HG03378 (cell line): Measurements from ENCODE around the gene COL4A1.

ENCODE experiments used
- ATAC-seq: cut with Tn5 transposase; IDR thresholded peaks from one replicate; pipeline ENCODE4 v1.9.1; 2021; ENCODE audit warnings: mild to moderate bottlenecking, moderate library complexity; ENCODE audit not compliant: unreplicated experiment

Gene COL4A1

GRCh38 chr13:110297766-110298504 is 9.0 kb downstream of the COL4A1 start:
- no peak for ATAC-seq

GRCh38 chr13:110297011-110297410 is 9.9 kb downstream of the COL4A1 start:
- no peak for ATAC-seq

GRCh38 chr13:110294622-110295021 is 12.3 kb downstream of the COL4A1 start:
- ATAC-seq, result no peak

- ATAC-seq, result no peak
These were observed 12.8 kb downstream of the COL4A1 start for GRCh38 chr13:110294146-110294545.

- no peak for ATAC-seq
These were observed 13.3 kb downstream of the COL4A1 start for GRCh38 chr13:110293649-110294048.

GRCh38 chr13:110293037-110293436 is 13.9 kb downstream of the COL4A1 start:
- no peak for ATAC-seq

- no peak for ATAC-seq
These were observed 15.7 kb downstream of the COL4A1 start for GRCh38 chr13:110291286-110291685.

GRCh38 chr13:110290826-110291225 is 16.1 kb downstream of the COL4A1 start:
- ATAC-seq, result no peak

- no peak for ATAC-seq
These were observed 16.8 kb downstream of the COL4A1 start for GRCh38 chr13:110290153-110290552.

GRCh38 chr13:110289661-110290060 is 17.3 kb downstream of the COL4A1 start:
- no peak for ATAC-seq

- no peak for ATAC-seq
These were observed 17.8 kb downstream of the COL4A1 start for GRCh38 chr13:110289174-110289573.

GRCh38 chr13:110286833-110287819 is 19.8 kb downstream of the COL4A1 start:
- ATAC-seq, result no peak

- ATAC-seq, result no peak
These were observed 20.7 kb downstream of the COL4A1 start for GRCh38 chr13:110285991-110286832.

GRCh38 chr13:110284779-110285484 is 22.0 kb downstream of the COL4A1 start:
- no peak for ATAC-seq

GRCh38 chr13:110283736-110284517 is 23.0 kb downstream of the COL4A1 start:
- ATAC-seq, result no peak

- no peak for ATAC-seq
These were observed 24.6 kb downstream of the COL4A1 start for GRCh38 chr13:110282316-110282841.

GRCh38 chr13:110281736-110282135 is 25.2 kb downstream of the COL4A1 start:
- ATAC-seq, result no peak

GRCh38 chr13:110280985-110281688 is 25.8 kb downstream of the COL4A1 start:
- no peak for ATAC-seq
